K562 (cell line): ENCODE data around the gene INSIG1. TPM values are rescaled to one million over a fixed set of nuclear protein-coding genes. Genes with fewer than 3 reads are reported as not detected.

Experiments used
- ATAC-seq: fragments of 200-7000 bp; cut with Tn5 transposase; 3 replicates; pipeline ENCODE4 v1.9.1; 2020; ENCODE audit warnings: moderate library complexity
- BruUV-seq: library from RNA; stranded (reverse); fragments of 400-500 nt; replicated peaks from 2 replicates; lab custom pipeline; 2021; lab: Mats Ljungman, UMichigan
- CTCF ChIA-PET: fragments of 300-600 bp; formaldehyde crosslinking; extraction: SDS; loops from one replicate; lab custom pipeline; 2021; ENCODE audit warnings: low intra/inter-chr PET ratio; lab: Yijun Ruan, JAX
- POLR2A ChIA-PET: fragments of 300-600, 350-650 bp; sonication (Branson Sonifier 250); formaldehyde crosslinking; extraction: SDS; loops from one replicate; lab custom pipeline; 2021; ENCODE audit warnings: antibody characterized with exemption, inconsistent platforms; lab: Yijun Ruan, JAX
- DNase-seq, 4 experiments: peaks; one replicate each; pipeline versions ENCODE4 v3.0.0 to v3.0.0-alpha.2; 2011 to 2018; ENCODE audit warnings: low spot score in 3 of 4, mixed read lengths in 3 of 4; ENCODE audit errors: extremely low read depth in 1 of 4
- FAIRE-seq: peaks from 2 replicates; lab custom pipeline; 2011; peaks lifted over from hg19 to GRCh38; lab: Jason Lieb, UNC
- H2AFZ ChIP-seq: 2 replicates; pipeline ENCODE4 v1.6.0; 2011; ENCODE audit warnings: low read depth, low read length, control low read depth, inconsistent platforms
- H3K27ac ChIP-seq: fragments of 200-600 bp; 3 replicates; pipeline ENCODE4 v1.8.0; 2011; ENCODE audit warnings: low read depth, mild to moderate bottlenecking, control low read depth, inconsistent platforms, low read length, moderate library complexity, mixed read lengths; ENCODE audit errors: extremely low read depth
- H3K27me3 ChIP-seq, 2 experiments: fragments of 300-600 bp in 1 of 2; 2 replicates in 1 of 2; 3 replicates in 1 of 2; pipeline versions ENCODE4 v1.6.0 to v1.8.0; 2011; ENCODE audit warnings: inconsistent platforms in 2 of 2, low read length in 2 of 2, mild to moderate bottlenecking in 1 of 2, mixed read lengths in 1 of 2, moderate library complexity in 1 of 2; ENCODE audit not compliant: control insufficient read depth in 2 of 2, insufficient read depth in 2 of 2
- H3K36me3 ChIP-seq: fragments of 300-600 bp; 3 replicates; pipeline ENCODE4 v1.8.0; 2011; ENCODE audit warnings: mild to moderate bottlenecking, low read length, inconsistent platforms; ENCODE audit not compliant: control insufficient read depth, insufficient read depth
- H3K4me1 ChIP-seq, 2 experiments: fragments of 200-600 bp in 1 of 2; replicated peaks in 1 of 2; 2 replicates in 1 of 2; 3 replicates in 1 of 2; pipeline versions ENCODE4 v1.5.1 to v1.8.0; 2011; ENCODE audit warnings: inconsistent platforms in 2 of 2, low read length in 2 of 2, mild to moderate bottlenecking in 1 of 2, mixed read lengths in 1 of 2, moderate library complexity in 1 of 2; ENCODE audit not compliant: control insufficient read depth in 2 of 2, insufficient read depth in 2 of 2
- H3K4me2 ChIP-seq: 2 replicates; pipeline ENCODE4 v1.6.1; 2011; ENCODE audit warnings: low read length, control low read depth, inconsistent platforms, mixed read lengths; ENCODE audit not compliant: insufficient read depth
- H3K4me3 ChIP-seq: fragments of 200-600 bp; sonication (generic), shearing (Covaris generic); 2 replicates; pipeline ENCODE4 v1.5.1; 2016; ENCODE audit warnings: control low read depth, inconsistent platforms
- H3K79me2 ChIP-seq: fragments of 200-600 bp; 3 replicates; pipeline ENCODE4 v1.8.0; 2011; ENCODE audit warnings: low read length, inconsistent platforms; ENCODE audit not compliant: control insufficient read depth, insufficient read depth
- H3K9ac ChIP-seq, 2 experiments: 2 replicates each; pipeline versions ENCODE4 v1.6.0 to v1.6.1; 2011; ENCODE audit warnings: low read depth in 2 of 2, low read length in 2 of 2, control low read depth in 1 of 2, inconsistent platforms in 1 of 2, mild to moderate bottlenecking in 1 of 2, mixed read lengths in 1 of 2; ENCODE audit not compliant: insufficient read depth in 1 of 2
- H3K9me1 ChIP-seq: one replicate; pipeline ENCODE4 v1.6.0; 2011; ENCODE audit warnings: inconsistent platforms, mild to moderate bottlenecking, low read length, moderate library complexity; ENCODE audit not compliant: control insufficient read depth, insufficient read depth
- H3K9me3 ChIP-seq: replicated peaks from 2 replicates; pipeline ENCODE4 v1.5.1; 2011; ENCODE audit warnings: low read depth, low read length, inconsistent platforms; ENCODE audit not compliant: control insufficient read depth, insufficient read depth
- H4K20me1 ChIP-seq: replicated peaks from 2 replicates; pipeline ENCODE4 v1.6.1; 2011; ENCODE audit warnings: low read length, inconsistent platforms, mixed read lengths; ENCODE audit not compliant: control insufficient read depth, insufficient read depth
- CHD1 ChIP-seq: fragments of 200-600 bp; sonication (generic); IDR thresholded peaks from one replicate; pipeline ENCODE4 v1.6.1; 2012; ENCODE audit warnings: mild to moderate bottlenecking, moderate library complexity, low read length, inconsistent platforms
- CHD4 ChIP-seq: fragments of 200-600 bp; sonication (generic); IDR thresholded peaks from 3 replicates; pipeline ENCODE4 v1.6.1; 2012; ENCODE audit warnings: low read depth, mild to moderate bottlenecking, mixed read lengths, low read length, inconsistent platforms; ENCODE audit not compliant: insufficient read depth, insufficient replicate concordance, poor library complexity, severe bottlenecking
- FOXA3 ChIP-seq, 2 experiments: fragments of 450-650 bp in 1 of 2; sonication (generic) in 1 of 2; formaldehyde crosslinking; IDR thresholded peaks in 1 of 2; conservative IDR thresholded peaks in 1 of 2; 2 replicates each; pipeline versions ENCODE4 v1.4.0 to v1.8.0; 2020 to 2022; ENCODE audit warnings: mild to moderate bottlenecking in 2 of 2, missing genetic modification reagents in 1 of 2
- GATAD2A ChIP-seq: fragments of 450-650 bp; IDR thresholded peaks from 2 replicates; pipeline ENCODE4 v1.6.1; 2017
- HDAC3 ChIP-seq: fragments of 450-650 bp; IDR thresholded peaks from 2 replicates; pipeline ENCODE4 v1.6.1; 2018; ENCODE audit warnings: borderline replicate concordance, mild to moderate bottlenecking, moderate library complexity; ENCODE audit not compliant: partially characterized antibody
- JUN ChIP-seq, 2 experiments: sonication (generic) in 1 of 2; formaldehyde crosslinking in 1 of 2; IDR thresholded peaks; 2 replicates each; pipeline versions ENCODE4 v1.6.1 to v1.8.0; 2012 to 2022; ENCODE audit warnings: borderline replicate concordance in 2 of 2, mild to moderate bottlenecking in 2 of 2, improper control_type of control experiment in 1 of 2, low read depth in 1 of 2, low read length in 1 of 2, missing genetic modification reagents in 1 of 2
- JUNB ChIP-seq: fragments of 450-650 bp; formaldehyde crosslinking; conservative IDR thresholded peaks from 2 replicates; pipeline ENCODE4 v1.4.0; 2020; ENCODE audit warnings: mild to moderate bottlenecking
- PCBP1 ChIP-seq: fragments of 200-400 bp; formaldehyde crosslinking; IDR thresholded peaks from 2 replicates; pipeline ENCODE4 v1.6.1; 2018; ENCODE audit warnings: mild to moderate bottlenecking, low read depth, low read length; ENCODE audit not compliant: poor library complexity, severe bottlenecking
- PKNOX1 ChIP-seq: fragments of 450-650 bp; IDR thresholded peaks from 2 replicates; pipeline ENCODE4 v1.6.1; 2016
- SMAD1 ChIP-seq: fragments of 150-350 bp; IDR thresholded peaks from 2 replicates; pipeline ENCODE4 v1.6.1; 2014; ENCODE audit warnings: low read length, low read depth; ENCODE audit not compliant: partially characterized antibody
- TOE1 ChIP-seq, 2 experiments: fragments of 450-650 bp in 1 of 2; sonication (generic) in 1 of 2; formaldehyde crosslinking in 1 of 2; IDR thresholded peaks; 2 replicates each; pipeline versions ENCODE4 v1.7.1 to v1.8.0; 2016 to 2022; ENCODE audit warnings: borderline replicate concordance in 2 of 2, mild to moderate bottlenecking in 2 of 2, antibody characterized with exemption in 1 of 2, inconsistent platforms in 1 of 2, low read depth in 1 of 2, missing genetic modification reagents in 1 of 2, moderate library complexity in 1 of 2
- ZNF217 ChIP-seq: sonication (generic); formaldehyde crosslinking; IDR thresholded peaks from 2 replicates; pipeline ENCODE4 v1.8.0; 2022; ENCODE audit warnings: mild to moderate bottlenecking, missing genetic modification reagents
- ZNF239 ChIP-seq: fragments of 250-450 bp; sonication (Bioruptor Pico); IDR thresholded peaks from 2 replicates; pipeline ENCODE4 v1.4.0; 2020; ENCODE audit warnings: mild to moderate bottlenecking
- WGBS: fragments of 100-300 bp; shearing (Covaris generic); methylation state at CpG from one replicate; pipeline ENCODE4 v1.1.6; 2016; ENCODE audit warnings: low coverage, mixed read lengths; ENCODE audit not compliant: insufficient coverage; ENCODE audit errors: missing lambda C conversion rate; 5-methylcytosine and 5-hydroxymethylcytosine counted together
- in situ Hi-C: fragments of 300-500 bp; cut with MboI; formaldehyde crosslinking; loops from 4 replicates; pipeline ENCODE4 v1.15.0; 2018; ENCODE audit warnings: inconsistent platforms, mixed read lengths
- intact Hi-C: fragments of 100-400 bp; cut with micrococcal nuclease; formaldehyde crosslinking; loops from 2 replicates; pipeline ENCODE4 v1.14.2; 2022
- polyA plus RNA-seq, 8 experiments: library from polyadenylated mRNA; depleted of rRNA in 4 of 8; stranded (reverse) in 5 of 8; unstranded in 3 of 8; fragments of >200 nt; fragmentation: Nextera tagmentation in 2 of 8; fragmentation: Illumina TruSeq in 1 of 8; extraction: Ambion mirVana in 2 of 8; extraction: Trizol in 1 of 8; gene quantifications; 2 replicates each; pipeline versions ENCODE4 v1.2.1 to v1.2.3, GENCODE V29; 2011 to 2014; ENCODE audit warnings: inconsistent platforms in 1 of 8, missing spikeins in 1 of 8
- total RNA-seq, 7 experiments: library from RNA; depleted of rRNA in 6 of 7; stranded (reverse); fragments of >200 nt in 6 of 7; fragmentation: Illumina TruSeq in 2 of 7; extraction: Trizol in 2 of 7; gene quantifications; 2 replicates each; pipeline versions ENCODE4 v1.2.1 to v1.2.3, GENCODE V29; 2011 to 2021; ENCODE audit warnings: low replicate concordance in 1 of 7
- TF ChIP-seq, protein P1 (sequence below): fragments of 450-650 bp; formaldehyde crosslinking; IDR thresholded peaks from 2 replicates; pipeline ENCODE4 v1.4.0; 2020; ENCODE audit warnings: mild to moderate bottlenecking, moderate library complexity
- TF ChIP-seq, protein P2 (sequence below), 2 experiments: fragments of 450-650 bp; IDR thresholded peaks; 2 replicates each; pipeline ENCODE4 v1.6.1; 2016
- TF ChIP-seq, protein P3 (sequence below): fragments of 200-800 bp; sonication (Bioruptor generic); IDR thresholded peaks from 2 replicates; pipeline ENCODE4 v1.6.1; 2017; ENCODE audit warnings: missing genetic modification characterization, missing compliant biosample characterization

INSIG1 gene
- total and polyA plus RNA-seq, 9 of the 15 experiments (the other 6 are each of a cell fraction or from before 2014, with no cell fraction given): 57.1 to 787 (median 238) TPM

DNA sequence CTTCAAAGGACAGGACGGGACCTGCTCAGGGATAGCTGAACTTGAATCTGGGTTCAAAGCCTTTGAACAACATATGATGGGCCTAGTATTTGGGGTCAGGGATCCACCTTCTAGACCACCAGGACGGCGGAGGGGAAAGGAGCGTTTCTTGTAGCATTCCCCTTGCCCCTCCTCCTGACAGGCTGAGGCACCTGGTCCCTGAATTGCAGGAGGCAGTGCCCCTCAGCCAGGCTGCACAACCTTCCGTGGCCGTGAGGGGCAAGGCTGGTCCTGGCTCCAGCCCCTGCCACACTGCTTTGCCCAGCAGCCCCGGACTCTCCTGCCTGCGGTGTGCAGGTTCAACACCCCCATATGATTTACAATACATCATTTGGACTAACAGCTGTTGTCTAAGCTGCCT lies 58.1 kb downstream of the INSIG1 start:
- H4K20me1 ChIP-seq: 0 out of 2 replicates have a peak, but pooled peaks cover 9% of the 10 kb centered on the region
- no peaks in the 10 kb centered on the region for H3K36me3 ChIP-seq
- no peaks in the 10 kb centered on the region for H3K79me2 ChIP-seq
- H3K9me3 ChIP-seq: no peaks in the 10 kb centered on the region
- H3K27ac ChIP-seq: no peak overlapping the region
- WGBS: 2% methylated on average over 8 of the region's 8 CpGs
- ATAC-seq: no peak
- H3K4me1 ChIP-seq: no peaks in the 10 kb centered on the region; a peak in 1 of 5 replicates
- H3K9me1 ChIP-seq: no peaks in the 10 kb centered on the region
- intact Hi-C loops: no loop called here
- H3K4me3 ChIP-seq: no peak overlapping the region
- no peak overlapping the region for H3K4me2 ChIP-seq
- TF ChIP-seq ZNF217 (CRISPR knock-in tag): no peak
- TF ChIP-seq JUNB (CRISPR knock-in tag): no peak
- TF ChIP-seq, protein P1, sequence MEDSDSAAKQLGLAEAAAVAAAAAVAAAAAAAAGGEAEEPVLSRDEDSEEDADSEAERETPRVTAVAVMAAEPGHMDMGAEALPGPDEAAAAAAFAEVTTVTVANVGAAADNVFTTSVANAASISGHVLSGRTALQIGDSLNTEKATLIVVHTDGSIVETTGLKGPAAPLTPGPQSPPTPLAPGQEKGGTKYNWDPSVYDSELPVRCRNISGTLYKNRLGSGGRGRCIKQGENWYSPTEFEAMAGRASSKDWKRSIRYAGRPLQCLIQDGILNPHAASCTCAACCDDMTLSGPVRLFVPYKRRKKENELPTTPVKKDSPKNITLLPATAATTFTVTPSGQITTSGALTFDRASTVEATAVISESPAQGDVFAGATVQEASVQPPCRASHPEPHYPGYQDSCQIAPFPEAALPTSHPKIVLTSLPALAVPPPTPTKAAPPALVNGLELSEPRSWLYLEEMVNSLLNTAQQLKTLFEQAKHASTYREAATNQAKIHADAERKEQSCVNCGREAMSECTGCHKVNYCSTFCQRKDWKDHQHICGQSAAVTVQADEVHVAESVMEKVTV (CRISPR knock-in tag): no peak
- no peak for TF ChIP-seq HDAC3
- no peak for TF ChIP-seq SMAD1
- no peak for TF ChIP-seq PKNOX1
- no peak for TF ChIP-seq CHD1
- TF ChIP-seq, protein P2, sequence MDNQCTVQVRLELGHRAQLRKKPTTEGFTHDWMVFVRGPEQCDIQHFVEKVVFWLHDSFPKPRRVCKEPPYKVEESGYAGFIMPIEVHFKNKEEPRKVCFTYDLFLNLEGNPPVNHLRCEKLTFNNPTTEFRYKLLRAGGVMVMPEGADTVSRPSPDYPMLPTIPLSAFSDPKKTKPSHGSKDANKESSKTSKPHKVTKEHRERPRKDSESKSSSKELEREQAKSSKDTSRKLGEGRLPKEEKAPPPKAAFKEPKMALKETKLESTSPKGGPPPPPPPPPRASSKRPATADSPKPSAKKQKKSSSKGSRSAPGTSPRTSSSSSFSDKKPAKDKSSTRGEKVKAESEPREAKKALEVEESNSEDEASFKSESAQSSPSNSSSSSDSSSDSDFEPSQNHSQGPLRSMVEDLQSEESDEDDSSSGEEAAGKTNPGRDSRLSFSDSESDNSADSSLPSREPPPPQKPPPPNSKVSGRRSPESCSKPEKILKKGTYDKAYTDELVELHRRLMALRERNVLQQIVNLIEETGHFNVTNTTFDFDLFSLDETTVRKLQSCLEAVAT (IDR thresholded peaks at IDR 0.05): no peak
- TF ChIP-seq, protein P3, sequence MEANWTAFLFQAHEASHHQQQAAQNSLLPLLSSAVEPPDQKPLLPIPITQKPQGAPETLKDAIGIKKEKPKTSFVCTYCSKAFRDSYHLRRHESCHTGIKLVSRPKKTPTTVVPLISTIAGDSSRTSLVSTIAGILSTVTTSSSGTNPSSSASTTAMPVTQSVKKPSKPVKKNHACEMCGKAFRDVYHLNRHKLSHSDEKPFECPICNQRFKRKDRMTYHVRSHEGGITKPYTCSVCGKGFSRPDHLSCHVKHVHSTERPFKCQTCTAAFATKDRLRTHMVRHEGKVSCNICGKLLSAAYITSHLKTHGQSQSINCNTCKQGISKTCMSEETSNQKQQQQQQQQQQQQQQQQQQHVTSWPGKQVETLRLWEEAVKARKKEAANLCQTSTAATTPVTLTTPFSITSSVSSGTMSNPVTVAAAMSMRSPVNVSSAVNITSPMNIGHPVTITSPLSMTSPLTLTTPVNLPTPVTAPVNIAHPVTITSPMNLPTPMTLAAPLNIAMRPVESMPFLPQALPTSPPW (CRISPR knock-in tag): no peak
- TF ChIP-seq PCBP1: no peak
- TF ChIP-seq GATAD2A: no peak
- no peak for TF ChIP-seq ZNF239
- TF ChIP-seq FOXA3 (CRISPR knock-in tag; conservative IDR thresholded peaks at IDR 0.05 in 1 of 2, IDR thresholded peaks at IDR 0.05 in 1 of 2): no peak
- TF ChIP-seq JUN (IDR thresholded peaks at IDR 0.05; ENCODE audit: borderline replicate concordance, low read depth, low read length): no peak
- TF ChIP-seq JUN (CRISPR knock-in tag; IDR thresholded peaks at IDR 0.05; ENCODE audit: borderline replicate concordance): no peak
- no peak for TF ChIP-seq TOE1 (IDR thresholded peaks at IDR 0.05; ENCODE audit: borderline replicate concordance)
- TF ChIP-seq TOE1 (CRISPR knock-in tag; IDR thresholded peaks at IDR 0.05; ENCODE audit: borderline replicate concordance, low read depth): no peak
- TF ChIP-seq CHD4: no peak
- TF ChIP-seq, all 486 proteins: peak for 0
- no peak for DNase-seq
- ChIA-PET CTCF (no interaction called here), POLR2A (interaction anchor here (0.6 kb wide), 1 partner anchor 12 kb away, joined by 5 read pairs; no protein-coding TSS in a partner anchor)
- in situ Hi-C loops: no loop called here
- no peak for FAIRE-seq
- Histone ChIP-seq H3K27me3 (peaks cover 51 to 86% of the 10 kb centered on the region in 2 experiments), H2AFZ (no peak overlapping the region), H3K9ac (no peak overlapping the region)
- BruUV-seq: no TSS peak
